ENCODE results near the gene CPEB1.
A peak's percentile ranks its signal among the peaks of the same experiment; 100 is the strongest.
"Not testable (repeated sequence)": the region's sequence is repeated elsewhere in the genome, so short reads cannot be mapped to it uniquely, and the experiment has no call there.

Gene CPEB1

DNA sequence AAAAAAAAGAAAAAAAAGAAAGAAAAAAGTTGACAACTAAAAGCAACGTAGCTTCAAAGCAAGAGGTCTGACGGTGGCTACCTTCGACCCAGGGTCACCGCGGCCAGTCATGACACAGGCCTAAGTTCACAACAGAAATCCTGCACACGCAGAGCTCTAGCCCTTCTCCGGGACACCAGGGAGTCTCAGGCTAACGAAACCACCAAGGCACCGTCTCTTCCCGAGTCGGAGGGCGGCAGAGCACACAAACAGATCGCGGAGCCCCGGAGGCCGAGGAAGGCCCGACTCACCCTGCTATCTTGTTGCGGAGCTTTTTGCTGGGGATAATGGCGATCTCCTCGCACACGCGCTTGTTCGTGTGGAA is 107.5 kb downstream of the CPEB1 start:
- WGBS, 2 experiments: 0 to 1% methylated on average over 23 of the region's 23 CpGs
- peaks cover 32% of the 10 kb centered on the region for H3K36me3 ChIP-seq (ENCODE audit: control insufficient read depth, insufficient read depth, low read length)
- H3K27ac ChIP-seq (ENCODE audit: insufficient read depth, low read depth, low read length, poor library complexity, severe bottlenecking): peak overlapping the region; percentile 84
- no peaks in the 10 kb centered on the region for H3K27me3 ChIP-seq (ENCODE audit: control insufficient read depth, insufficient read depth, low read length, poor library complexity, severe bottlenecking)
- peak overlapping the region; percentile 94 for H3K4me3 ChIP-seq (ENCODE audit: insufficient read depth, low read depth, low read length)
- H3K9me3 ChIP-seq (ENCODE audit: control insufficient read depth, low read length): no peaks in the 10 kb centered on the region
- H3K4me1 ChIP-seq (ENCODE audit: control insufficient read depth, insufficient read depth, low read length): peaks cover 19% of the 10 kb centered on the region

DNA sequence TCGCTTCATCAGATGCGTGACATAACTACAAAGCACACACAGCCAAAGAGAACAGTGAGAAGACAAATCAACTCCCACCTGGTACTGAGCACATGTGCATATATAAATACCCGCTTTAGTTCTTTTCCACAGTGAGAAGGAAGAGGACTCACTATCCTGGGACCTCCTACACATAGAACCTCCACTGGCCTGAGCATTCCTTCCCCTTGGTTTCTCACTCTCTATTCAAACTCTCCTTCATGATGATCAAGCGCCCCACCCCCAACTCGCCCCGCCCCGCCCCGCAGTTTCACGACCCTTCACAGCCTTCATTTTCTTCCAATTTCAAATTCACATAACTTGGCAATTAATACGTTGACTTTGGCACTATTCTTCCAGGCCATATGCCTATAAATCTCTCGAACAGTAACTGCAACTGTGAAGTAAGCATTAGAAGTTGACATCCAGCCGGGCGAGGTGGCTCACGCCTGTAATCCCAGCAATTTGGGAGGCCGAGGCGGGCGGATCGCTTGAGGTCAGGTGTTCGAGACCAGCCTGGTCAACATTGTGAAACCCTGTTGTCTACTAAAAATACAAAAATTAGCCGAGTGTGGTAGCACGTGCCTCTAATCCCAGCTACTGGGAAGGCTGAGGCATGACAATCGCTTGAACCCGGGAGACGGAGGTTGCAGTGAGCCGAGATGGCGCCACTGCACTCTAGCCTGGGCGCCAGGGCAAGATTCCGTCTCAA is 108.0 kb downstream of the CPEB1 start:
- Histone ChIP-seq H3K4me1 (ENCODE audit: control insufficient read depth, insufficient read depth, low read length) (peaks cover 17% of the 10 kb centered on the region), H3K36me3 (ENCODE audit: control insufficient read depth, insufficient read depth, low read length) (peaks cover 33% of the 10 kb centered on the region), H3K27ac (ENCODE audit: insufficient read depth, low read depth, low read length, poor library complexity, severe bottlenecking) (no peak overlapping the region), H3K4me3 (ENCODE audit: insufficient read depth, low read depth, low read length) (peak overlapping the region; percentile 94), H3K27me3 (ENCODE audit: control insufficient read depth, insufficient read depth, low read length, poor library complexity, severe bottlenecking) (no peaks in the 10 kb centered on the region), H3K9me3 (ENCODE audit: control insufficient read depth, low read length) (no peaks in the 10 kb centered on the region)
- 13 to 14% methylated on average over 28 of the region's 28 CpGs for WGBS, 2 experiments

DNA sequence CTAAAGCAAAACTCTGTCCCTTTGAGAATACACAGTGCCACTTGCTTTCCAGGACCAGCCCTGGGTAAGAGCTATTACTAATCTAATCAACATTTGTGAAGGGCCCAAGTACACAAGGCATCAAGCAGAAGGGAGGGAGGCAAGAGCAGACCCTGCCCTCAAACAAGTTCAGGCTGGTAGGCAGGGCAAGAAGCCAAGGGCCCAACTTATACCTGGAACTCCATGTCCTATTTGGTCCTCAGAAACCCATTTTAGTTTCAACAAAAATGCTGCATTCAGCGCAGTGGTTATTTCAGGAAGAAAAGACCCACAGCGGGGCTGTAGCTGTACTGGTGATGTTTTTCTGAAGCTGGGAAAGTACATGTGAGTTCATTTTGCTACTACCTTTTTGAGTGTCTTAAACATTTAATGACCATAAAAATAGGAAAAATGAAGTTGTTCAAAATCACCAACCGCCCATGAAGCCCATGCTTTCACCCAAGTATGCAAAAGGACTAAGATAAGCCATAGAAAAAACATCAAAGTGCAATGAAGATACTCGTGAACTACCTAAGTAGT is 109.7 kb downstream of the CPEB1 start:
- 99% methylated on average over 4 of the region's 4 CpGs for WGBS, 2 experiments
- no peak overlapping the region for H3K4me3 ChIP-seq (ENCODE audit: insufficient read depth, low read depth, low read length)
- no peaks in the 10 kb centered on the region for H3K9me3 ChIP-seq (ENCODE audit: control insufficient read depth, low read length)
- no peak overlapping the region for H3K27ac ChIP-seq (ENCODE audit: insufficient read depth, low read depth, low read length, poor library complexity, severe bottlenecking)
- peaks cover 2% of the 10 kb centered on the region for H3K4me1 ChIP-seq (ENCODE audit: control insufficient read depth, insufficient read depth, low read length)
- H3K36me3 ChIP-seq (ENCODE audit: control insufficient read depth, insufficient read depth, low read length): peaks cover 36% of the 10 kb centered on the region
- no peaks in the 10 kb centered on the region for H3K27me3 ChIP-seq (ENCODE audit: control insufficient read depth, insufficient read depth, low read length, poor library complexity, severe bottlenecking)

DNA sequence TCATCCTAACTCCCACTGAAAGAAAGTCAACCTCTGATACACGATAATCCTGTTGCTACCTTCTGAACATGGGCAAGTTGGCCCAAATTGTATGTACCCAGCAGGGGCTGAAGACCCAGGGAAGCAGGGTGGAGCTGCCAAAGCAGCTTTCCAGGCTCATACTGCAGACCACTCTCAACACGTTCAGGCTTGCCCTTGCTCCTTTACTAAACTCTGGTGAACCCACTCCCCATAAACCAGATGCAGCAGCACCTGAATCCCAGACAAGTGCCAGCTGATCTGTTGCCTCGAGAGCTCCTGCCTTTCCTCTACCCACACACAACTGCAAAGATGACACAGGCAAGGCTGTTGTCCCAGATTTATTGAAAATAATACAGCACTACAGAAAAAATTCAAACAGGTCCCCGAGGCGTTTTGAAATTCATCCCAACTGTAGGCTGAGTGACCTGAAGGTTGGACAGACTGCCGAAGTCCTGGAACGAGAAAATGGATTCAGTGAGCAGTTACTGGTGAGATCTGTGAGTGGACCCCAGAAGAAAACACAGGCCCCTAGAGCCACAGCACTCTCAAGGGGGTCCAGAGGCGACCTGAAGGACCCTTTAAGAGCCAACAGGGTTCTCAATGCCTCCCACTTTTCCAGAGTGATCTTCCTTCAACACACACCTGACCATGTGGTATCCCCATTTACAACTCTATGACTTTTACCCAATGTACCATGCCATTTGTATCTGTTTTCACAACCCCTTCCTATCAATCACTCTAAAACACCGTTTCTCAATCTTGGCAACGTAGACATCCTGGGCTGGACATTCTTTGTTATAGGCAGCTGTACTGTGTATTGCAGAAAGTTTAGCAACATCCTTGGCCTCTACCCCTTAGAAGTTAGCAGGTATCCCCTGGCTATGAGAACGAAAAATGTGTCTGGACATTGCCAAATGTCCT is 110.5 kb downstream of the CPEB1 start:
- 93 to 94% methylated on average over 11 of the region's 11 CpGs for WGBS, 2 experiments
- peaks cover 36% of the 10 kb centered on the region for H3K36me3 ChIP-seq (ENCODE audit: control insufficient read depth, insufficient read depth, low read length)
- H3K27ac ChIP-seq (ENCODE audit: insufficient read depth, low read depth, low read length, poor library complexity, severe bottlenecking): no peak overlapping the region
- H3K9me3 ChIP-seq (ENCODE audit: control insufficient read depth, low read length): no peaks in the 10 kb centered on the region
- H3K4me1 ChIP-seq (ENCODE audit: control insufficient read depth, insufficient read depth, low read length): peaks cover 2% of the 10 kb centered on the region
- H3K27me3 ChIP-seq (ENCODE audit: control insufficient read depth, insufficient read depth, low read length, poor library complexity, severe bottlenecking): no peaks in the 10 kb centered on the region
- no peak overlapping the region for H3K4me3 ChIP-seq (ENCODE audit: insufficient read depth, low read depth, low read length)

DNA sequence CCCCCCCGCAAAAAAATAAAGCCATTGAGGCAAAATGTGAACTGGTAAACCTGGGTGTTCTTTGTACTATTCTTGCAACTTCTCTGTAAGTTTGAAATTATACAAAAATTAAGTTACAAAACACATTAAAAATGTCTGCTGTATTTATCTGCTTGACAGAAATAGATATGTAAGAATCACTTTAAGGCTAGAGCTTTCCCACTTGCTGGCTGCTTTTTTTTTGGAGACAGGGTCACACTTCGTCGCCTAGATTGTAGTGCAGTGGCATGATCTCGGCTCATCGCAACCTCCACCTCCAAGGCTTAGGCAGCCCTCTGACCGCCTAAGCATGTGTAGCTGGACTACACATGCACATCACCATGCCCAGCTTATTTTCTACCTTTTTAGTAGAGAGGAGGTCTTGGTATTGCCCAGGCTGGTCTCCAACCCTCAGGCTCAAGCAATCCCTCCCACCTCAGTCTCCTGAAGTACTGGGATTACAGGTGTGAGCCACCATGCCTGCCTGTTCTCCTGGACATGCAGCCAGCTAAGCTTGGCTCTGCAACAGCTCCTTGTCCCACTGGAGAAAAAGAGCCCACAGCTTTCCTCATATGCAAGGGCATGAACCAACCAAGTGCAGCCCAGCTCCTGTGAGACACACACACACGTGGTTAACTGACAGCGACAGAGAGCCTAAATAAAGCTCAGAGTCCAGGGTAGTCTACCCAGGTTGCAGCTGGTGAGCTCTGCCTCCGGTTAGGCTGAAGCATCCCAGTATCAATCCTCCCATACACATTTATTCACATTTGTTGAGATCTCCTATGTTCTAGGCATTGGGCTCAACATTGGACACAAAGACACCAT is 111.4 kb downstream of the CPEB1 start:
- 93 to 96% methylated on average over 9 of the region's 9 CpGs for WGBS, 2 experiments
- H3K4me1 ChIP-seq (ENCODE audit: control insufficient read depth, insufficient read depth, low read length): peaks cover 2% of the 10 kb centered on the region
- no peak overlapping the region for H3K4me3 ChIP-seq (ENCODE audit: insufficient read depth, low read depth, low read length)
- no peaks in the 10 kb centered on the region for H3K9me3 ChIP-seq (ENCODE audit: control insufficient read depth, low read length)
- H3K36me3 ChIP-seq (ENCODE audit: control insufficient read depth, insufficient read depth, low read length): peaks cover 36% of the 10 kb centered on the region
- H3K27me3 ChIP-seq (ENCODE audit: control insufficient read depth, insufficient read depth, low read length, poor library complexity, severe bottlenecking): no peaks in the 10 kb centered on the region
- H3K27ac ChIP-seq (ENCODE audit: insufficient read depth, low read depth, low read length, poor library complexity, severe bottlenecking): no peak overlapping the region

DNA sequence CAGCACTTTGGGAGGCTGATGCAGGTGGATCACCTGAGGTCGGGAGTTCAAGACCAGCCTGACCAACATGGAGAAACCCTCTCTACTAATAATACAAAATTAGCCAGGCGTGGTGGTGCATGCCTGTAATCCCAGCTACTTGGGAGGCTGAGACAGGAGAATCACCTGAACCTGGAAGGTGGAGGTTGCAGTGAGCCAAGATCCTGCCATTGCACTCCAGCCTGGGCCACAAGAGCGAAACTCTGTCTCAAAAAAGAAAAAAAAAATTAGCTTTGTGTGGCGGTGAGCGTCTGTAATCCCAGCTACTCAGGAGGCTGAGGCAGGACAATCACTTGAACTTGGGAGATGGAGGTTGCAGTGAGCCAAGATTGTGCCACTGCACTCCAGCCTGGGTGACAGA is 112.0 kb downstream of the CPEB1 start:
- not testable (repeated sequence) for H3K4me1 ChIP-seq (ENCODE audit: control insufficient read depth, insufficient read depth, low read length); H3K27ac ChIP-seq (ENCODE audit: insufficient read depth, low read depth, low read length, poor library complexity, severe bottlenecking); H3K9me3 ChIP-seq (ENCODE audit: control insufficient read depth, low read length); H3K27me3 ChIP-seq (ENCODE audit: control insufficient read depth, insufficient read depth, low read length, poor library complexity, severe bottlenecking); H3K4me3 ChIP-seq (ENCODE audit: insufficient read depth, low read depth, low read length)
- peaks cover 36% of the 10 kb centered on the region for H3K36me3 ChIP-seq (ENCODE audit: control insufficient read depth, insufficient read depth, low read length)
- 88 to 94% methylated on average over 5 of the region's 5 CpGs for WGBS, 2 experiments

DNA sequence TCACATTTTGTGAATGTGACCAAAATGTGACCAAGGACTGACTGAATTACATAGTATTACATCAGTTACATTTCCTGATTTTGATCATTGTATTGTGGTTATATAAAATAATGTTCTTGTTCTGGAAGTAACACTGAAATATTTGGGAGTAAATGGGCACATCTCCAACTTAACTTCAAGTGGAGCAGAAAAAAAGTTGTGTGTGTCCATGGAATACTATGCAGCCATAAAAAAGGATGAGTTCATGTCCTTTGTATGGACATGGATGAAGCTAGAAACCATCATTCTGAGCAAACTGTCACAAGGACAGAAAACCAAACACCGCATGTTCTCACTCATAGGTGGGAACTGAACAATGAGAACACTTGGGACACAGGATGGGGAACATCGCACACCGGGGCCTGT is 112.7 kb downstream of the CPEB1 start:
- not testable (repeated sequence) for H3K4me3 ChIP-seq (ENCODE audit: insufficient read depth, low read depth, low read length); H3K27me3 ChIP-seq (ENCODE audit: control insufficient read depth, insufficient read depth, low read length, poor library complexity, severe bottlenecking); H3K4me1 ChIP-seq (ENCODE audit: control insufficient read depth, insufficient read depth, low read length); H3K9me3 ChIP-seq (ENCODE audit: control insufficient read depth, low read length); H3K27ac ChIP-seq (ENCODE audit: insufficient read depth, low read depth, low read length, poor library complexity, severe bottlenecking)
- 84 to 93% methylated on average over 3 of the region's 3 CpGs for WGBS, 2 experiments
- peaks cover 36% of the 10 kb centered on the region for H3K36me3 ChIP-seq (ENCODE audit: control insufficient read depth, insufficient read depth, low read length)

DNA sequence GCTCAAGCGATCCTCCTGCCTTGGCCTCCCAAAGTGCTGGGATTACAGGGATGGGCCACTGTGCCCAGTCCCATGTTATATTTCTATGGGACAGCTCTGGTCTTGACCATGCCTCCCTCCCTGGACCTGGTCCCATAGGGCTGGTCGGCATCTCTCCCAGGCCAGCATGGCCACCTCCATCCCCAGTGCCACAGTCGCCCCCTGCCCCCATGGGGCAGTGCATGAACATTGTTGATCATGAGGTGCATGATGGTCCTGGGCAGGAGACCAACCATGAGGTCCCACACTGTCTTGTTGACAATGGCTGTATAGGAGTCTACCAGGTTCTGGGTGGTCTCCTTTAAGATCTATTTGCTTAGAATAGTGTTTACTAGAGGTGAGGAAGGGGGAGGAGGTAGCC is 113.4 kb downstream of the CPEB1 start:
- no peaks in the 10 kb centered on the region for H3K27me3 ChIP-seq (ENCODE audit: control insufficient read depth, insufficient read depth, low read length, poor library complexity, severe bottlenecking)
- WGBS, 2 experiments: 92 to 95% methylated on average over 3 of the region's 3 CpGs
- no peak overlapping the region for H3K27ac ChIP-seq (ENCODE audit: insufficient read depth, low read depth, low read length, poor library complexity, severe bottlenecking)
- no peaks in the 10 kb centered on the region for H3K9me3 ChIP-seq (ENCODE audit: control insufficient read depth, low read length)
- H3K4me1 ChIP-seq (ENCODE audit: control insufficient read depth, insufficient read depth, low read length): peaks cover 2% of the 10 kb centered on the region
- peaks cover 36% of the 10 kb centered on the region for H3K36me3 ChIP-seq (ENCODE audit: control insufficient read depth, insufficient read depth, low read length)
- H3K4me3 ChIP-seq (ENCODE audit: insufficient read depth, low read depth, low read length): no peak overlapping the region

DNA sequence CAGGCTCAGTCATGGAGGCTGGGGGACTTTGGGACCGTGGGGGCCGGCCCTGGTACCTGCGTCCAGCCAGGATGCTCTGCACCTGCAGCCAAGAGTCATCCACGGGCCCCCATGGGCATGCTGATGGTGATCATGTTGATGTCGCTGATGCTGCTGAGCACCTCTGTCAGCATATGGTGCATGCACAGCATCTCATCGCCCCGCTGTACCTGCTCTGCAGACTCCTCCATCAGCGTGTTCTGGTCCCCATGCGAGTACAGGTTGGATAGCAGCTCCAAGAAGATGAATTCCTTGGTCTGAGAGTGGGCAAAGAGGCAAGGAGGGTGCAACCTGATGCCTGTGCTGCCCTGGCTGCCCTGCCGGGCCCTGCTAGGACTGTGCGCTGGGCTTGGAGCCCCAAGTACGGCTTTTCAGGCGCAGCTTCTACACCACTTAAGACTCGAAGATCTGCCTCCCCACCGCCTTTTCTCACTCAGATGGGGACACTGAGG is 114.1 kb downstream of the CPEB1 start:
- Histone ChIP-seq H3K9me3 (ENCODE audit: control insufficient read depth, low read length) (no peaks in the 10 kb centered on the region), H3K36me3 (ENCODE audit: control insufficient read depth, insufficient read depth, low read length) (peaks cover 30% of the 10 kb centered on the region), H3K4me1 (ENCODE audit: control insufficient read depth, insufficient read depth, low read length) (no peaks in the 10 kb centered on the region), H3K27me3 (ENCODE audit: control insufficient read depth, insufficient read depth, low read length, poor library complexity, severe bottlenecking) (no peaks in the 10 kb centered on the region), H3K27ac (ENCODE audit: insufficient read depth, low read depth, low read length, poor library complexity, severe bottlenecking) (no peak overlapping the region), H3K4me3 (ENCODE audit: insufficient read depth, low read depth, low read length) (no peak overlapping the region)
- 93 to 96% methylated on average over 15 of the region's 15 CpGs for WGBS, 2 experiments

All from ectodermal cell (in vitro differentiated cells).